ENCODE measurements around the gene RERE. TPM values are rescaled to one million over a fixed set of nuclear protein-coding genes. Genes with fewer than 3 reads are reported as not detected.

The RERE gene
- polyA plus RNA-seq, 1 experiment = 14.3 TPM

- Histone ChIP-seq H3K4me3 (ENCODE audit: low read depth, low read length) (no peak overlapping the region), H3K27ac (ENCODE audit: low read depth, low read length) (no peak overlapping the region), H3K9me3 (ENCODE audit: control insufficient read depth, insufficient read depth, low read length) (no peaks in the 10 kb centered on the region), H3K27me3 (ENCODE audit: control insufficient read depth, insufficient read depth, low read length) (no peaks in the 10 kb centered on the region)
- DNase-seq (ENCODE audit: low read depth, low spot score) = no peak
- POLR2A ChIA-PET = interaction anchor here (0.7 to 0.8 kb wide), 2 partner anchors 11 to 29 kb away, joined by 4 read pairs; no protein-coding TSS in a partner anchor
- CTCF ChIA-PET = no interaction called here
- TF ChIP-seq CTCF (IDR thresholded peaks at IDR 0.05; ENCODE audit: low read depth, low read length) = no peak
Observed at GRCh38 chr1:8388732-8389562, 428.5 kb downstream of the RERE start.

- no peaks in the 10 kb centered on the region for H3K27me3 ChIP-seq (ENCODE audit: control insufficient read depth, insufficient read depth, low read length)
- no peak for TF ChIP-seq CTCF (IDR thresholded peaks at IDR 0.05; ENCODE audit: low read depth, low read length)
- POLR2A ChIA-PET = interaction anchor here (0.7 kb wide), 1 partner anchor 74 kb away, joined by 4 read pairs; no protein-coding TSS in a partner anchor
- no peak for DNase-seq (ENCODE audit: low read depth, low spot score)
- no peaks in the 10 kb centered on the region for H3K9me3 ChIP-seq (ENCODE audit: control insufficient read depth, insufficient read depth, low read length)
- CTCF ChIA-PET = interaction anchor here (0.6 to 1.2 kb wide), 2 partner anchors 74 to 410 kb away, joined by 3 to 4 read pairs; no protein-coding TSS in a partner anchor
- no peak overlapping the region for H3K4me3 ChIP-seq (ENCODE audit: low read depth, low read length)
- no peak overlapping the region for H3K27ac ChIP-seq (ENCODE audit: low read depth, low read length)
Observed at GRCh38 chr1:8386247-8386646, 431.2 kb downstream of the RERE start.

GRCh38 chr1:8384577-8384976, 432.9 kb downstream of the RERE start:
- ChIA-PET POLR2A (no interaction called here), CTCF (interaction anchor here (1.2 kb wide), 1 partner anchor 25 kb away, joined by 5 read pairs; no protein-coding TSS in a partner anchor)
- Histone ChIP-seq H3K9me3 (ENCODE audit: control insufficient read depth, insufficient read depth, low read length) (no peaks in the 10 kb centered on the region), H3K4me3 (ENCODE audit: low read depth, low read length) (no peak overlapping the region), H3K27ac (ENCODE audit: low read depth, low read length) (no peak overlapping the region), H3K27me3 (ENCODE audit: control insufficient read depth, insufficient read depth, low read length) (no peaks in the 10 kb centered on the region)
- no peak for TF ChIP-seq CTCF (IDR thresholded peaks at IDR 0.05; ENCODE audit: low read depth, low read length)
- no peak for DNase-seq (ENCODE audit: low read depth, low spot score)

GRCh38 chr1:8384088-8384487, 433.4 kb downstream of the RERE start:
- no peaks in the 10 kb centered on the region for H3K27me3 ChIP-seq (ENCODE audit: control insufficient read depth, insufficient read depth, low read length)
- TF ChIP-seq CTCF (IDR thresholded peaks at IDR 0.05; ENCODE audit: low read depth, low read length) = no peak
- CTCF ChIA-PET = no interaction called here
- no peak overlapping the region for H3K4me3 ChIP-seq (ENCODE audit: low read depth, low read length)
- no peaks in the 10 kb centered on the region for H3K9me3 ChIP-seq (ENCODE audit: control insufficient read depth, insufficient read depth, low read length)
- no peak overlapping the region for H3K27ac ChIP-seq (ENCODE audit: low read depth, low read length)
- no peak for DNase-seq (ENCODE audit: low read depth, low spot score)
- POLR2A ChIA-PET = no interaction called here

Data from AG04450 (cell line).